ENCODE results near the gene NFRKB. TPM values are rescaled to one million over a fixed set of nuclear protein-coding genes. Genes with fewer than 3 reads are reported as not detected.

NFRKB gene
- 17.6 and 19.9 TPM in 2 replicates for total RNA-seq (2014; rRNA removed; shearing (Covaris generic))
- 9.1 and 10.7 TPM in 2 replicates for polyA plus RNA-seq (2016; fragmentation: Nextera tagmentation; extraction: Ambion mirVana)

DNA sequence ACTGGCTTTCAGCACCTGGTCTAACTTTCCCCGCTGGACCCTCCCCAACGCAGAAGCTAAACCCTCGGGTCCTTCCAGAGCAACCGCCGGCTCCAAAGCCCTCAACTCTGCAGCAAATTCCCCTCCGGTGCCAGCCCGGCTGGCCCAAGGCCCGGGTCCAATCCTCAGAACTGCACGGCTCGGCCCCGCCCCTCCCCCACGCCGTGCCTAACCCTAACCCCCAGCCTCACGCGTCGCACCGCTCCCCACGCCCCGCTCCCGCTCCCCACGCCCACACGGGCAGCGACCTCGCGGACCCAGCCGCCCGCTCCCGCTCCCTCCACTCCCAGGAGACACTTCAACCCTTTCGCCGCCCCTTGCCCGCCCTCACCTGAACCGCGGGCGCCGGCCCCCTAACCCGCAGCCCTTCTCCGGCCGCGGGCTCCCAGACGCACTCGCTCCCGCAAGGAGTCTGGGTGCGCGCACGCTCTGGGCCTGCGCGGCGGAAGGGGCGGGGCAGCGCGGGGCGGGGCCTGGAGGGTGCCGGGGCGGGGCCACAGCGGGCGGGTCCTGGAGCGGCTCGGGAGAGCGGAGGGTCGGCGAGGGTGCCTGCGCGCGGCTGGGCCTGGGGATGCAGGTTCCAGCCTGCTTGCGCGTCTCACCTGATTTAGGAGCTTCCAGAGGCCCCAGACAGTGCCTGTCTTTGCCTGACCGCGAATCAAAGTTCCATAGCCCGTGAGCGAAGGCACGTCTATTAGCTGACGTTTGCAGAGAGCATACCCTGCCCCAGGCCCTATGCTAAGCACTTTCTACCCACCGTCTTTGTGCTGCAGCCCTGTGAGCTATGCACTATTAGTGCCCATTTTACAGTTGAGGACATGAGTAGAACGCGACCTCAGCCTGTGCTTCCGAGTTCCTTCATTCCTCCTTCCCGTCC is at the start of gene NFRKB:
Gene NFRKB (minus strand): TSS at position 453 of the 916 bp plus-strand sequence. CDS start 2,729 bp downstream, outside the sequence.
- TF ChIP-seq EZH2phosphoT487 (IDR thresholded peaks at IDR 0.05; ENCODE audit: insufficient read depth, low read depth), result no peak
- peak; percentile 91 for DNase-seq
- H3K4me1 ChIP-seq (ENCODE audit: insufficient read depth), result peaks cover 7% of the 10 kb centered on the region; the same call in 1 of the 2 replicates
- H3K4me2 ChIP-seq (ENCODE audit: unreplicated experiment), result peak within 1 kb of the TSS; percentile 87
- H3K9me2 ChIP-seq (ENCODE audit: insufficient read depth), result no peaks in the 10 kb centered on the region
- H3K79me2 ChIP-seq (ENCODE audit: insufficient read depth), result peaks cover 19% of the 10 kb centered on the region
- WGBS, 2 experiments (ENCODE audit: low coverage in 1 of 2, low lambda C conversion rate in 2 of 2, missing lambda C conversion rate in 2 of 2), result 3 to 4% methylated on average over 54 to 67 of the region's 77 CpGs
- peak within 1 kb of the TSS; percentile 86 for H3K4me3 ChIP-seq
- in situ Hi-C loops (cut with MboI), result no loop called here
- H3K36me3 ChIP-seq (ENCODE audit: low read depth), result no peaks in the 10 kb centered on the region
- no peaks in the 10 kb centered on the region for H3K9me3 ChIP-seq (ENCODE audit: low read depth)
- H3F3A ChIP-seq (ENCODE audit: insufficient read depth), result 0 out of 2 replicates have a peak, but pooled peaks cover 3% of the 10 kb centered on the region
- H3K27me3 ChIP-seq (replicated peaks; ENCODE audit: insufficient read depth), result no peaks in the 10 kb centered on the region
- peak within 1 kb of the TSS; percentile 93 for H2AFZ ChIP-seq
- peak within 1 kb of the TSS; percentile 80 for H3K9ac ChIP-seq
- no peak within 1 kb of the TSS for H3K27ac ChIP-seq
- H4K20me1 ChIP-seq (ENCODE audit: insufficient read depth), result no peaks in the 10 kb centered on the region

DNA sequence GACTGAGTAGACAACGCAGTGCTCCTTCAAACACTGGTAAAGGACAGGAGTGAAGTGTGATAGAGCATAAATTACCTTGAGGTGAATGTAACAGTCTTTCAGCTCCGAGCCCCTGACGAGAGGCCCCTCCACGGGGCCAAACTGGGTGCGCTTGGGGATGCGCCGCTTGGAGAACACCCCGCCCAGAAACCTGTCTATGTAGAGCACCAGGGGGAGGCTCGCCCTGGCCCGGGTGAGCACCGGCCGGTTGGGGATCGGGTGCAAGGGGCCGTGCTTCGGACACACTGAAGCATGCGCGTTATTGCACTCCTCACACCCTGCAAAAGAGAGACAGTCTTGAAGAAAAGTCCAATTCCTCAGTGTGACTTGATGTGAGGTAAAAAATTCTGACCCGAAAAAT is 49.3 kb upstream of the NFRKB start:
- Histone ChIP-seq H3K79me2 (ENCODE audit: insufficient read depth) (no peaks in the 10 kb centered on the region), H3K9me3 (ENCODE audit: low read depth) (no peaks in the 10 kb centered on the region), H3K36me3 (ENCODE audit: low read depth) (no peaks in the 10 kb centered on the region), H3K4me2 (ENCODE audit: unreplicated experiment) (no peak overlapping the region), H3K4me1 (ENCODE audit: insufficient read depth) (no peaks in the 10 kb centered on the region), H3K9me2 (ENCODE audit: insufficient read depth) (no peaks in the 10 kb centered on the region), H3K4me3 (no peak overlapping the region), H3K27me3 (replicated peaks; ENCODE audit: insufficient read depth) (no peaks in the 10 kb centered on the region), H2AFZ (no peak overlapping the region), H3F3A (ENCODE audit: insufficient read depth) (no peaks in the 10 kb centered on the region), H3K27ac (no peak overlapping the region), H3K9ac (no peak overlapping the region), H4K20me1 (ENCODE audit: insufficient read depth) (no peaks in the 10 kb centered on the region)
- no peak for TF ChIP-seq EZH2phosphoT487 (IDR thresholded peaks at IDR 0.05; ENCODE audit: insufficient read depth, low read depth)
- no peak for TF ChIP-seq EZH2 (IDR thresholded peaks at IDR 0.05; ENCODE audit: insufficient read depth, poor library complexity, severe bottlenecking)
- no peak for DNase-seq
- 95 to 98% methylated on average over 18 of the region's 18 CpGs for WGBS, 2 experiments (ENCODE audit: low coverage in 1 of 2, low lambda C conversion rate in 2 of 2, missing lambda C conversion rate in 2 of 2)
- in situ Hi-C loops (cut with MboI), result no loop called here

DNA sequence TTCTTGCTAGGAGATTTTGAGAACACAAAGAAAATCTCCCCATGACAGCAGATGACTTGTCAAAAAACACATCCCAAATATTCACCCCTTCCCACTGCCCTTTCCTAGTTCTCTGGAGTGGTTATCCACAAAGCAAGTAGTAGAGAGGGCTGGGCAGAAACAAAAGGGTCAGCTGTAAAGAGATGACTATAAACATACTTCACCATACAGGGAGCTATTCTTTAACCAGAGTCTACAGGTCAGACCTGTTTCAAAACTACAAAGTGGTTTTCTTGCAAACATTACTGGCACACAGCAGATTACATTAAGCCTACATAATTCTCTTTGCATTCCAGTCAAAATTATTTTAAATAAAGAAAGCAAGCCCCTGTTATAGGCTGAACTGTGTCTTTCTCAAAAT is 47.7 kb upstream of the NFRKB start:
- in situ Hi-C loops (cut with MboI), result no loop called here
- H3K27me3 ChIP-seq (replicated peaks; ENCODE audit: insufficient read depth), result no peaks in the 10 kb centered on the region
- no peak overlapping the region for H3K4me3 ChIP-seq
- H3K4me2 ChIP-seq (ENCODE audit: unreplicated experiment), result no peak overlapping the region
- no peaks in the 10 kb centered on the region for H3K9me2 ChIP-seq (ENCODE audit: insufficient read depth)
- H3K79me2 ChIP-seq (ENCODE audit: insufficient read depth), result no peaks in the 10 kb centered on the region
- H3F3A ChIP-seq (ENCODE audit: insufficient read depth), result no peaks in the 10 kb centered on the region
- no peaks in the 10 kb centered on the region for H3K36me3 ChIP-seq (ENCODE audit: low read depth)
- TF ChIP-seq EZH2phosphoT487 (IDR thresholded peaks at IDR 0.05; ENCODE audit: insufficient read depth, low read depth), result no peak
- TF ChIP-seq EZH2 (IDR thresholded peaks at IDR 0.05; ENCODE audit: insufficient read depth, poor library complexity, severe bottlenecking), result no peak
- H3K9ac ChIP-seq, result no peak overlapping the region
- H3K9me3 ChIP-seq (ENCODE audit: low read depth), result no peaks in the 10 kb centered on the region
- no peaks in the 10 kb centered on the region for H3K4me1 ChIP-seq (ENCODE audit: insufficient read depth)
- H4K20me1 ChIP-seq (ENCODE audit: insufficient read depth), result no peaks in the 10 kb centered on the region
- H2AFZ ChIP-seq, result no peak overlapping the region
- no peak overlapping the region for H3K27ac ChIP-seq
- no peak for DNase-seq

DNA sequence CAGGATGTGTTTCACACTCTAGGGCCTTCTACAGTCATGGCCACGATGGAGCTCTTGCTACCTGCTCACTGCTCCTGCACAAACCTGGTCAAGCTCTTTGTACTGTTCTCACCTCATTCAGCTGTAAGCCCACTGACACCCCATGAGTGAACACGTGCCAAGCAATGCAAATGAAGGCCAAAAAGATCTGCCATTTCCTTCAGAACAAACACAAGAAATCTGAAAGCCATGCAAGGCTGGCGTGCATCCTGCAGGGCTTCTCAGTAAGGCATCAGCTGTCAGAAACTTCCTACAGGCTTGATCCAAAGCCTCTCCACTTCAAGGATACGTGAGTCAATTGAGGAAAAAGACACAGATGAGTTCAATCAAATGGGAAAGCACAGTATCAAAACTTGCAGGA is 44.1 kb upstream of the NFRKB start:
- Histone ChIP-seq H3K36me3 (ENCODE audit: low read depth) (no peaks in the 10 kb centered on the region), H3K9ac (no peak overlapping the region), H3K79me2 (ENCODE audit: insufficient read depth) (no peaks in the 10 kb centered on the region), H3K9me3 (ENCODE audit: low read depth) (no peaks in the 10 kb centered on the region), H4K20me1 (ENCODE audit: insufficient read depth) (no peaks in the 10 kb centered on the region), H3K4me3 (no peak overlapping the region), H3K9me2 (ENCODE audit: insufficient read depth) (no peaks in the 10 kb centered on the region), H3K27me3 (replicated peaks; ENCODE audit: insufficient read depth) (no peaks in the 10 kb centered on the region), H3K4me1 (ENCODE audit: insufficient read depth) (no peaks in the 10 kb centered on the region), H2AFZ (no peak overlapping the region), H3K4me2 (ENCODE audit: unreplicated experiment) (no peak overlapping the region), H3K27ac (no peak overlapping the region), H3F3A (ENCODE audit: insufficient read depth) (no peaks in the 10 kb centered on the region)
- no peak for TF ChIP-seq EZH2 (IDR thresholded peaks at IDR 0.05; ENCODE audit: insufficient read depth, poor library complexity, severe bottlenecking)
- WGBS, 2 experiments (ENCODE audit: low coverage in 1 of 2, low lambda C conversion rate in 2 of 2, missing lambda C conversion rate in 2 of 2), result 86 to 87% methylated on average over 4 of the region's 4 CpGs
- no peak for DNase-seq
- in situ Hi-C loops (cut with MboI), result no loop called here

Data from GM23248 (cell line).